Measurements from ENCODE around the gene NFIA. TPM values are rescaled to one million over a fixed set of nuclear protein-coding genes. Genes with fewer than 3 reads are reported as not detected.

NFIA gene
- total RNA-seq, 1 experiment from 2014 or later: 20.9 TPM

DNA sequence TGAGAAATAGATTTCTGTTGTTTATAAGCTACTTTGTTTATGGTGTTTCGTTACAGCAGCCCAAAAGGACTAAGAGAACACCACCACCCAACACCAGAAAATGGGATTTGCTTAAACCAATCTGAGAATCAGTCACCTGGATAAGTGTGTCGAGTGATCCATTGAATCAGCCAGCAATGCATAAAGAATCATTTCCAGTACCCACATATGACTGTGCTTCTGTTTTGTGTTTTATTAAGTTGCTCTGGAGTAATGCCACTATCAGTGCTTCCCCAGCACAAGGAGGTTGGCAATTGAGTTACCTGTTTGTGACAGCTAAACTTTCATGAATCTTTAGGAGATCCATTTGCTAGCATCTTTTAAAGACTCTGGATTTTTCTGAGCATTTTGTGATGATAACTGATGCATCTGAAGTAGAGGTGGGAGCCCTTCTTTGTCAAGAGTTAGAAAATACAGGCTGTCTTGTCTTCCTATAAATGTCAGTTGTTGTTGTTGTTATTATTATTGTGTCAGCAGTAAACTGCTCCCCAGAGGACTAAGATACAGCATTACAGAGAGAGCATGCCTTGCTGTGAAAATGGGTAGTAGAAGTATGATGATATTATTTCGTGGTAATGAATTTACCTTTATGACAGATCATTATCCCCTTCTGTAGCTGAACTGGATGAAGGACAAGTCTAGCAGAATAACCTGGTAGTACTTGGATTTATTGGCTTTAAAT is 225.2 kb downstream of the NFIA start:
- Histone ChIP-seq H3K9me3 (ENCODE audit: control insufficient read depth, insufficient read depth, low read depth, low read length) (no peaks in the 10 kb centered on the region), H3K27me3 (ENCODE audit: control insufficient read depth, insufficient read depth, low read length) (no peaks in the 10 kb centered on the region), H3K4me3 (ENCODE audit: low read depth in 2 of 2, low read length in 2 of 2) (no peak overlapping the region), H3K36me3 (ENCODE audit: control insufficient read depth, insufficient read depth, low read length) (no peaks in the 10 kb centered on the region), H3K4me1 (ENCODE audit: control insufficient read depth, insufficient read depth, low read length) (no peaks in the 10 kb centered on the region), H3K27ac (ENCODE audit: low read length) (no peak overlapping the region)
- POLR2A ChIA-PET: no interaction called here
- ATAC-seq: no peak
- no peak for DNase-seq (ENCODE audit: low read depth, low spot score)
- intact Hi-C loops (cut with micrococcal nuclease; ENCODE audit: unreplicated experiment) (no loop called here), in situ Hi-C loops (cut with HindIII; ENCODE audit: low pct_unique_long_range_greater_than_20kb, low sequenced_read_pairs) (no loop called here)
- CTCF ChIA-PET: no interaction called here
- TF ChIP-seq POLR2AphosphoS5 (IDR thresholded peaks at IDR 0.05; ENCODE audit: low read depth, low read length) (no peak), SIN3A (IDR thresholded peaks at IDR 0.05; ENCODE audit: borderline replicate concordance, insufficient read depth, low read depth, low read length) (no peak), TCF7L2 (IDR thresholded peaks at IDR 0.05; ENCODE audit: low read depth, low read length) (no peak)
- TF ChIP-seq, protein P1, sequence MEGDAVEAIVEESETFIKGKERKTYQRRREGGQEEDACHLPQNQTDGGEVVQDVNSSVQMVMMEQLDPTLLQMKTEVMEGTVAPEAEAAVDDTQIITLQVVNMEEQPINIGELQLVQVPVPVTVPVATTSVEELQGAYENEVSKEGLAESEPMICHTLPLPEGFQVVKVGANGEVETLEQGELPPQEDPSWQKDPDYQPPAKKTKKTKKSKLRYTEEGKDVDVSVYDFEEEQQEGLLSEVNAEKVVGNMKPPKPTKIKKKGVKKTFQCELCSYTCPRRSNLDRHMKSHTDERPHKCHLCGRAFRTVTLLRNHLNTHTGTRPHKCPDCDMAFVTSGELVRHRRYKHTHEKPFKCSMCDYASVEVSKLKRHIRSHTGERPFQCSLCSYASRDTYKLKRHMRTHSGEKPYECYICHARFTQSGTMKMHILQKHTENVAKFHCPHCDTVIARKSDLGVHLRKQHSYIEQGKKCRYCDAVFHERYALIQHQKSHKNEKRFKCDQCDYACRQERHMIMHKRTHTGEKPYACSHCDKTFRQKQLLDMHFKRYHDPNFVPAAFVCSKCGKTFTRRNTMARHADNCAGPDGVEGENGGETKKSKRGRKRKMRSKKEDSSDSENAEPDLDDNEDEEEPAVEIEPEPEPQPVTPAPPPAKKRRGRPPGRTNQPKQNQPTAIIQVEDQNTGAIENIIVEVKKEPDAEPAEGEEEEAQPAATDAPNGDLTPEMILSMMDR (IDR thresholded peaks at IDR 0.05): no peak
- TF ChIP-seq, protein P2, sequence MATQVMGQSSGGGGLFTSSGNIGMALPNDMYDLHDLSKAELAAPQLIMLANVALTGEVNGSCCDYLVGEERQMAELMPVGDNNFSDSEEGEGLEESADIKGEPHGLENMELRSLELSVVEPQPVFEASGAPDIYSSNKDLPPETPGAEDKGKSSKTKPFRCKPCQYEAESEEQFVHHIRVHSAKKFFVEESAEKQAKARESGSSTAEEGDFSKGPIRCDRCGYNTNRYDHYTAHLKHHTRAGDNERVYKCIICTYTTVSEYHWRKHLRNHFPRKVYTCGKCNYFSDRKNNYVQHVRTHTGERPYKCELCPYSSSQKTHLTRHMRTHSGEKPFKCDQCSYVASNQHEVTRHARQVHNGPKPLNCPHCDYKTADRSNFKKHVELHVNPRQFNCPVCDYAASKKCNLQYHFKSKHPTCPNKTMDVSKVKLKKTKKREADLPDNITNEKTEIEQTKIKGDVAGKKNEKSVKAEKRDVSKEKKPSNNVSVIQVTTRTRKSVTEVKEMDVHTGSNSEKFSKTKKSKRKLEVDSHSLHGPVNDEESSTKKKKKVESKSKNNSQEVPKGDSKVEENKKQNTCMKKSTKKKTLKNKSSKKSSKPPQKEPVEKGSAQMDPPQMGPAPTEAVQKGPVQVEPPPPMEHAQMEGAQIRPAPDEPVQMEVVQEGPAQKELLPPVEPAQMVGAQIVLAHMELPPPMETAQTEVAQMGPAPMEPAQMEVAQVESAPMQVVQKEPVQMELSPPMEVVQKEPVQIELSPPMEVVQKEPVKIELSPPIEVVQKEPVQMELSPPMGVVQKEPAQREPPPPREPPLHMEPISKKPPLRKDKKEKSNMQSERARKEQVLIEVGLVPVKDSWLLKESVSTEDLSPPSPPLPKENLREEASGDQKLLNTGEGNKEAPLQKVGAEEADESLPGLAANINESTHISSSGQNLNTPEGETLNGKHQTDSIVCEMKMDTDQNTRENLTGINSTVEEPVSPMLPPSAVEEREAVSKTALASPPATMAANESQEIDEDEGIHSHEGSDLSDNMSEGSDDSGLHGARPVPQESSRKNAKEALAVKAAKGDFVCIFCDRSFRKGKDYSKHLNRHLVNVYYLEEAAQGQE (IDR thresholded peaks at IDR 0.05; ENCODE audit: insufficient read depth in 1 of 2, low read depth in 2 of 2, low read length in 1 of 2): no peak
- BruUV-seq (replicated peaks): no TSS peak

DNA sequence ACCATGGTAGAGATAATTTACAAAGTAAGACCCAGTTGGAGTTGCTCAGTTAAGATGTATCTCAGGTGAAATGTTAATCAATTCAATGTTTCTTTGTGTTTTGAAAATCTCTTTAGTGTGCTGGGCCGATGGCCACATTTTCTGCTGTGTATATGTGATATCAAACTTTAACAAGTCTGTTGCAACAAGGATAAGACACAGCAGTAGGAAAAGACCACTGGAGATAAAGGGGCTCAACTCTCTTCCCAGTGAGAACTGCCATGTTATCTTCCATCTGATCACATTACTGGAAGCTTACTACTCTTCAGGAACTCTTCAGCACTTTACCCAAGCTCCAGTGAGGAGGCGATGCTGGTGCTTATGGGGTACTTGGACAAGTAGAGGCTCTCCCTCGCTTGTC is 227.7 kb downstream of the NFIA start:
- BruUV-seq (replicated peaks): no TSS peak
- no peak for DNase-seq (ENCODE audit: low read depth, low spot score)
- ChIA-PET CTCF (no interaction called here), POLR2A (no interaction called here)
- H3K27ac ChIP-seq (ENCODE audit: low read length): no peak overlapping the region
- H3K9me3 ChIP-seq (ENCODE audit: control insufficient read depth, insufficient read depth, low read depth, low read length): no peaks in the 10 kb centered on the region
- H3K4me1 ChIP-seq (ENCODE audit: control insufficient read depth, insufficient read depth, low read length): no peaks in the 10 kb centered on the region
- no peaks in the 10 kb centered on the region for H3K27me3 ChIP-seq (ENCODE audit: control insufficient read depth, insufficient read depth, low read length)
- H3K36me3 ChIP-seq (ENCODE audit: control insufficient read depth, insufficient read depth, low read length): no peaks in the 10 kb centered on the region
- intact Hi-C loops (cut with micrococcal nuclease; ENCODE audit: unreplicated experiment) (no loop called here), in situ Hi-C loops (cut with HindIII; ENCODE audit: low pct_unique_long_range_greater_than_20kb, low sequenced_read_pairs) (no loop called here)
- no peak for TF ChIP-seq POLR2AphosphoS5 (IDR thresholded peaks at IDR 0.05; ENCODE audit: low read depth, low read length)
- TF ChIP-seq, protein P2 (IDR thresholded peaks at IDR 0.05; ENCODE audit: insufficient read depth in 1 of 2, low read depth in 2 of 2, low read length in 1 of 2): no peak
- TF ChIP-seq, protein P1 (IDR thresholded peaks at IDR 0.05): no peak
- no peak for TF ChIP-seq SIN3A (IDR thresholded peaks at IDR 0.05; ENCODE audit: borderline replicate concordance, insufficient read depth, low read depth, low read length)
- TF ChIP-seq TCF7L2 (IDR thresholded peaks at IDR 0.05; ENCODE audit: low read depth, low read length): no peak
- ATAC-seq: no peak
- H3K4me3 ChIP-seq (ENCODE audit: low read depth in 2 of 2, low read length in 2 of 2): no peak overlapping the region

Data from Panc1 (cell line).